H9 (cell line): ENCODE results near the gene ZNF408. TPM values are rescaled to one million over a fixed set of nuclear protein-coding genes. Genes with fewer than 3 reads are reported as not detected.
A peak's percentile ranks its signal among the peaks of the same experiment; 100 is the strongest.

ENCODE experiments used
- DNase-seq: peaks from one replicate; pipeline ENCODE4 v3.0.0-alpha.2; 2017
- H2AFZ ChIP-seq: one replicate; pipeline ENCODE4 v1.6.1; 2013; ENCODE audit warnings: mild to moderate bottlenecking, low read length, control low read depth, moderate library complexity
- H2AK5ac ChIP-seq: 2 replicates; pipeline ENCODE4 v1.6.1; 2013; ENCODE audit warnings: low read length, control low read depth, mixed read lengths; ENCODE audit not compliant: insufficient read length
- H2BK120ac ChIP-seq: one replicate; pipeline ENCODE4 v1.6.1; 2013; ENCODE audit warnings: low read depth, mild to moderate bottlenecking, low read length, control low read depth, inconsistent platforms; ENCODE audit not compliant: poor library complexity, severe bottlenecking
- H2BK12ac ChIP-seq: 2 replicates; pipeline ENCODE4 v1.6.1; 2013; ENCODE audit warnings: low read length, control low read depth, mixed read lengths, low read depth; ENCODE audit not compliant: insufficient read length
- H2BK15ac ChIP-seq: 2 replicates; pipeline ENCODE4 v1.6.1; 2013; ENCODE audit warnings: low read depth, low read length, control low read depth
- H2BK20ac ChIP-seq: one replicate; pipeline ENCODE4 v1.6.1; 2013; ENCODE audit warnings: low read depth, mild to moderate bottlenecking, low read length, control low read depth, inconsistent platforms; ENCODE audit not compliant: poor library complexity, severe bottlenecking
- H2BK5ac ChIP-seq: 2 replicates; pipeline ENCODE4 v1.6.1; 2013; ENCODE audit warnings: low read length, control low read depth, mixed read lengths; ENCODE audit not compliant: insufficient read length
- H3K14ac ChIP-seq: 2 replicates; pipeline ENCODE4 v1.6.1; 2013; ENCODE audit warnings: low read length, control low read depth; ENCODE audit not compliant: insufficient read depth
- H3K18ac ChIP-seq: 2 replicates; pipeline ENCODE4 v1.6.1; 2013; ENCODE audit warnings: low read depth, mild to moderate bottlenecking, mixed read lengths, low read length, control low read depth; ENCODE audit not compliant: insufficient read length
- H3K23ac ChIP-seq: 2 replicates; pipeline ENCODE4 v1.6.1; 2013; ENCODE audit warnings: low read length, control low read depth, mixed read lengths, low read depth; ENCODE audit not compliant: insufficient read length
- H3K23me2 ChIP-seq: 2 replicates; pipeline ENCODE4 v1.6.1; 2013; ENCODE audit warnings: low read depth, mild to moderate bottlenecking, mixed read lengths, low read length, control low read depth; ENCODE audit not compliant: insufficient read length, poor library complexity, severe bottlenecking
- H3K27ac ChIP-seq: 2 replicates; pipeline ENCODE4 v1.5.1; 2013; ENCODE audit warnings: low read length, control low read depth, mixed read lengths, low read depth; ENCODE audit not compliant: insufficient read length
- H3K27me3 ChIP-seq: 2 replicates; pipeline ENCODE4 v1.6.1; 2013; ENCODE audit warnings: low read length, control low read depth, inconsistent platforms; ENCODE audit not compliant: insufficient read depth
- H3K4ac ChIP-seq: 2 replicates; pipeline ENCODE4 v1.6.1; 2013; ENCODE audit warnings: low read depth, mild to moderate bottlenecking, control low read depth, inconsistent platforms, low read length, moderate library complexity
- H3K4me1 ChIP-seq: 2 replicates; pipeline ENCODE4 v1.6.1; 2013; ENCODE audit warnings: low read length, control low read depth, inconsistent platforms; ENCODE audit not compliant: insufficient read depth
- H3K4me2 ChIP-seq: 2 replicates; pipeline ENCODE4 v1.6.1; 2013; ENCODE audit warnings: low read length, control low read depth, mixed read lengths; ENCODE audit not compliant: insufficient read length, insufficient read depth
- H3K56ac ChIP-seq: 2 replicates; pipeline ENCODE4 v1.6.1; 2013; ENCODE audit warnings: low read depth, mild to moderate bottlenecking, mixed read lengths, low read length, control low read depth; ENCODE audit not compliant: insufficient read length
- H3K79me1 ChIP-seq: 2 replicates; pipeline ENCODE4 v1.6.1; 2013; ENCODE audit warnings: low read depth, mild to moderate bottlenecking, moderate library complexity, low read length, control low read depth, inconsistent platforms; ENCODE audit not compliant: insufficient read depth, poor library complexity, severe bottlenecking
- H3K79me2 ChIP-seq: 2 replicates; pipeline ENCODE4 v1.6.1; 2013; ENCODE audit warnings: low read length, control low read depth, inconsistent platforms; ENCODE audit not compliant: insufficient read depth
- H3K9ac ChIP-seq: 2 replicates; pipeline ENCODE4 v1.6.1; 2013; ENCODE audit warnings: low read length, control low read depth, mixed read lengths; ENCODE audit not compliant: insufficient read length; ENCODE audit errors: extremely low read depth
- H3K9me3 ChIP-seq: one replicate; pipeline ENCODE4 v1.6.1; 2013; ENCODE audit warnings: low read depth, low read length, inconsistent platforms; ENCODE audit not compliant: control insufficient read depth
- H3T11ph ChIP-seq: one replicate; pipeline ENCODE4 v1.6.1; 2013; ENCODE audit warnings: mild to moderate bottlenecking, low read length, control low read depth, inconsistent platforms
- H4K20me1 ChIP-seq: one replicate; pipeline ENCODE4 v1.6.1; 2013; ENCODE audit not compliant: control insufficient read depth, insufficient read length, insufficient read depth
- H4K5ac ChIP-seq: 2 replicates; pipeline ENCODE4 v1.6.1; 2013; ENCODE audit warnings: low read depth, mild to moderate bottlenecking, mixed read lengths, low read length, control low read depth; ENCODE audit not compliant: insufficient read length
- H4K8ac ChIP-seq: replicated peaks from 2 replicates; pipeline ENCODE4 v1.6.1; 2013; ENCODE audit warnings: low read length, control low read depth, mixed read lengths, low read depth; ENCODE audit not compliant: insufficient read length
- H4K91ac ChIP-seq: 2 replicates; pipeline ENCODE4 v1.6.1; 2013; ENCODE audit warnings: low read depth, mild to moderate bottlenecking, moderate library complexity, mixed read lengths, low read length, control low read depth; ENCODE audit not compliant: insufficient read length
- H3K27ac Mint-ChIP-seq, 3 experiments: 2 replicates in 2 of 3; 3 replicates in 1 of 3; pipeline ENCODE4 v1.8.0; 2020 to 2021; ENCODE audit warnings: mixed read lengths in 3 of 3, mild to moderate bottlenecking in 1 of 3, moderate library complexity in 1 of 3
- H3K27me3 Mint-ChIP-seq: 2 replicates; pipeline ENCODE4 v1.8.0; 2021; ENCODE audit warnings: low read depth, mild to moderate bottlenecking, moderate library complexity, mixed read lengths
- H3K36me3 Mint-ChIP-seq, 3 experiments: 2 replicates in 2 of 3; 3 replicates in 1 of 3; pipeline ENCODE4 v1.8.0; 2020 to 2021; ENCODE audit warnings: low read depth in 3 of 3, mixed read lengths in 3 of 3; ENCODE audit not compliant: insufficient read depth in 1 of 3
- H3K4me1 Mint-ChIP-seq, 2 experiments: 2 replicates each; pipeline ENCODE4 v1.8.0; 2020; ENCODE audit warnings: mixed read lengths in 2 of 2
- H3K4me3 Mint-ChIP-seq, 2 experiments: 2 replicates in 1 of 2; 3 replicates in 1 of 2; pipeline ENCODE4 v1.8.0; 2020 to 2021; ENCODE audit warnings: mild to moderate bottlenecking in 2 of 2, mixed read lengths in 2 of 2, moderate library complexity in 1 of 2
- H3K9me3 Mint-ChIP-seq, 2 experiments: 2 replicates in 1 of 2; 3 replicates in 1 of 2; pipeline ENCODE4 v1.8.0; 2020; ENCODE audit warnings: mild to moderate bottlenecking in 2 of 2, mixed read lengths in 2 of 2, moderate library complexity in 1 of 2
- CTCF ChIP-seq: fragments of 200-600 bp; sonication (generic); conservative IDR thresholded peaks from 3 replicates; pipeline ENCODE4 v1.8.0; 2021; ENCODE audit warnings: antibody characterized with exemption, mild to moderate bottlenecking
- WGBS: extraction: QIAGEN DNeasy Blood & Tissue Kit; methylation state at CpG from one replicate; pipeline ENCODE4 v1.1.7; 2013; ENCODE audit warnings: missing lambda C conversion rate, low lambda C conversion rate, mixed read lengths; ENCODE audit not compliant: insufficient read length; ENCODE audit errors: extremely low coverage; 5-methylcytosine and 5-hydroxymethylcytosine counted together
- total RNA-seq: library from RNA; stranded (reverse); gene quantifications from 2 replicates; pipeline ENCODE4 v1.2.1, GENCODE V29; 2021

The ZNF408 gene
- total RNA-seq, 1 experiment from 2014 or later: 16.6 TPM

GRCh38 chr11:46719048-46719542 lies 18.3 kb downstream of the ZNF408 start, which contains the start of gene F2:
TSS of gene F2 (plus strand) at chr11:46719213. CDS start at chr11:46719236, 23 bp downstream.
- H4K5ac ChIP-seq: no peak within 1 kb of the TSS
- no peak for DNase-seq
- H3K9ac ChIP-seq: no peak within 1 kb of the TSS
- no peak within 1 kb of the TSS for H3K4me2 ChIP-seq
- no peaks in the 10 kb centered on the region for H3K79me2 ChIP-seq
- no peaks in the 10 kb centered on the region for H3K23me2 ChIP-seq
- no peak within 1 kb of the TSS for H2BK15ac ChIP-seq
- H3K4me1 ChIP-seq: 0 out of 2 replicates have a peak, but pooled peaks cover 3% of the 10 kb centered on the region
- H3K27me3 Mint-ChIP-seq: no peaks in the 10 kb centered on the region
- H3K4me3 Mint-ChIP-seq: no peak within 1 kb of the TSS
- peak within 1 kb of the TSS in 1 of 3 experiments; percentile 87; a peak in 1 of 7 replicates for H3K27ac Mint-ChIP-seq
- H3K23ac ChIP-seq: no peak within 1 kb of the TSS
- no peak within 1 kb of the TSS for H3T11ph ChIP-seq
- no peaks in the 10 kb centered on the region for H3K27me3 ChIP-seq
- no peaks in the 10 kb centered on the region for H3K9me3 ChIP-seq
- H2BK5ac ChIP-seq: no peak within 1 kb of the TSS
- H2AK5ac ChIP-seq: no peak within 1 kb of the TSS
- H2BK12ac ChIP-seq: no peak within 1 kb of the TSS
- H4K91ac ChIP-seq: no peak within 1 kb of the TSS
- H3K27ac ChIP-seq: no peak within 1 kb of the TSS
- H3K36me3 Mint-ChIP-seq: no peaks in the 10 kb centered on the region
- H3K4ac ChIP-seq: no peak within 1 kb of the TSS
- H4K8ac ChIP-seq: no peak within 1 kb of the TSS
- H2BK20ac ChIP-seq: no peak within 1 kb of the TSS
- no peak within 1 kb of the TSS for H3K18ac ChIP-seq
- no peaks in the 10 kb centered on the region for H3K9me3 Mint-ChIP-seq
- no peak within 1 kb of the TSS for H2AFZ ChIP-seq
- H4K20me1 ChIP-seq: no peaks in the 10 kb centered on the region
- no peak for TF ChIP-seq CTCF
- H3K14ac ChIP-seq: no peak within 1 kb of the TSS; the same call in 1 of the 2 replicates
- no peak within 1 kb of the TSS for H3K56ac ChIP-seq
- peaks cover 4 to 8% of the 10 kb centered on the region in 2 experiments for H3K4me1 Mint-ChIP-seq
- H2BK120ac ChIP-seq: no peak within 1 kb of the TSS
- no peaks in the 10 kb centered on the region for H3K79me1 ChIP-seq
- no CpG with 5 or more reads among the region's 7 CpGs for WGBS
